ENCODE data around the gene OR13C5. TPM values are rescaled to one million over a fixed set of nuclear protein-coding genes. Genes with fewer than 3 reads are reported as not detected.

Gene OR13C5
- total RNA-seq, 1 donor from 2014 or later, result not detected

GRCh38 chr9:104553261-104553660 lies 46.0 kb downstream of the OR13C5 start:
- no peak for DNase-seq (ENCODE audit: low read depth in 2 of 2)

Other genes starting within 250 kb of the OR13C5 start
- not detected in 2 replicates for gene OR13F1, start 95.2 kb downstream of the OR13C5 start, total RNA-seq
- gene OR13C4, start 72.2 kb downstream of the OR13C5 start, total RNA-seq, result not detected in 2 replicates
- gene OR13C3, start 62.6 kb downstream of the OR13C5 start, total RNA-seq, result not detected in 2 replicates
- not detected in 2 replicates for gene OR13C8, start 30.2 kb downstream of the OR13C5 start, total RNA-seq
- gene OR13C2, start 6.2 kb upstream of the OR13C5 start, total RNA-seq, result not detected in 2 replicates
- not detected in 2 replicates for gene OR13C9, start 18.8 kb upstream of the OR13C5 start, total RNA-seq
- not detected in 2 replicates for gene OR13D1, start 95.1 kb upstream of the OR13C5 start, total RNA-seq
- 33.9 and 41.2 TPM in 2 replicates for gene NIPSNAP3A, start 148.3 kb upstream of the OR13C5 start, total RNA-seq
- under 0.01 and 0.22 TPM in 2 replicates for gene NIPSNAP3B, start 164.7 kb upstream of the OR13C5 start, total RNA-seq

Data from lung microvascular endothelial cell (primary cell).